Midbrain (tissue), 1 donor: Measurements from ENCODE around the gene IL21R.
"Not testable (repeated sequence)": the region's sequence is repeated elsewhere in the genome, so short reads cannot be mapped to it uniquely, and the experiment has no call there.

ENCODE experiments used
- DNase-seq: peaks from one replicate; lab custom pipeline; 2025; lab: John Stamatoyannopoulos, UW

The IL21R gene

DNA sequence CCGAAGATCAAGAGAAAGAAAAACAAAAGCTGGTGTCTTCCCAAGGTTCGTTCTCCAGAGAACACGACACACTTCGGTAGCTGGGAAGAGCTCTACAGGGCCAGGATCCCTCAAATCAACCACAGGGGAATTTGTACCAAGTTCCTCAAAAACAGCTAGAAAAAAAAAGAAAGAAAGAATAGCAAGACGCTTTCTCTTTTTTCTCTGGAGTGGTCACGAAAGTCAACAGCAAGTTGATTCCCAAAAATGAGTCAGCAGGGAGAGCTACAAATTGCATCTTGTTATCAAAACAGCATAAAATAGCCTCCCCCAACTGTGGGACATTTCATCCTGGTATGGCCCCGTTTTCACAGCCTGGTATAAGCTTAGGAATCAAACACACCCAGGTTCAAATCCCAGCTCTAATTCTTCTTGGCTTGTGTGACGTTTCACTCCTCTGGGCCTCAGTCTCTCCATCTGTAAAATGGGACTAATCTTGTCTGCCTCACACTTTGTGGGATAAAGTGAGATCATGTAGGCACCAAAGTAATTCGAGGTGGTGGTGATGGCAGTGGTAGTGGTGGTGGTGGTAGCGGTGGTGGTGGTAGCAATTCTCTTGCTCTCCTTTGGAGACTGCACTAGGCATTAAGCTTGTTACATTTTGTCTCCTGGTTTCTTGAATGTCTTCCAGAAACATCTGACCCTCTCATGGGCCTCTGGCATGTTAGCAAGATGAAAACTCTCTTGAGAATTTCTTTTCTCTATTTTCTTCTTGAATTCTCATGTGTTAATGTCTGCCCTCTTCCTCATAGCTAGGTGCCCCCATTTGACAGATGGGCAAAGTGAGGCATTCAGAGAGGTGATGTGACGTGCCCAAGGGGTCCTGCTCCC, 988 bp upstream of the IL21R start:
- DNase-seq = no peak

DNA sequence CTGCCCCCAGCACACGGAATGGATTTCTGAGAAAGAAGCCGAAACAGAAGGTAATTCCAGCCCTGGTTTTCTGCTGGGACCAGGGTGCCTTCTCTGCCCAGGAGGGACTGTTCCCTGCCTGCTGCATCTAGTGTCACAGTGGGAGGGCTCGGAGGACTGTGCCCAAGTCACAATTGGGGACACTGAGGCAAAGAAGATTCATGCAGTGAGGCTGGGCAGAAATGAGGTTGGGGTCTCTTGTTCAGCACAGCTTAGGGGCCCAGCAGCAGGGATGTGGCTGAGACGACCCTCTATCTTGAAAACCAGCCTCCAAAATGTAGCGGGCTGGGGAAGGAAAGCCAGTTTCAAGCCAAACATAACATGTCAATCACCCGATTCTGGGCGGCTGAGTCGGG, 592 bp downstream of the IL21R start:
- no peak for DNase-seq

DNA sequence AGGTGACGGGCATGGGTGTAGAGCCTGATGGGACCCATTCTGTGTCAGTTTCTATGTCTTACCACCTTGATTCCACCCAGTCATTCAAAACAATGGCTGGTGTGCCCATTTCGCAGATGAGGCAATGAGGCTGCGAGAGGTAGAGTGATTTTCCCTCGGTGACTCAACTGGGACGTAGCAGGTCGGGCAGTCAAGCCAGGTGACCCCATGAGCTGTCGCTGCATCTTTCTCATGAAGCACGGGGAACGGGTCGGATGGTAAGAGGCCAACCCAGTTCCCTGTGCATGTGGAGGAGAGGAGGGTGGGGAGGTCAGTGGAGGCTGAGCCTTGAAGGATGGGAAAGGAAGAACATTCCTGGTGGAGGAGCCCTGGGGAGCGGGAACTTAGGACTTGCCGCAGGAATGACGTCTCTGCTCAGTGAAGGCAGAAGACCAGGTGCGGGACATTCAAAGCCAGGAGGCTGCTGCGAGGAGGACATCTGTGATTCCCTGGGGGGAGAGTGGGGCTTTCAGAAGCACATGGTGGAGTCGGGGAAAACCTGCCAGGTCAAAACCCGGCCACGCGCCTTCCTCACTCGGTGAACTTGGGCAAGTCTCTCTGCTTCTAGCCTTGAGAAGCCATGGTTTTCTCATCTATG, 1.1 kb downstream of the IL21R start:
- DNase-seq = no peak

DNA sequence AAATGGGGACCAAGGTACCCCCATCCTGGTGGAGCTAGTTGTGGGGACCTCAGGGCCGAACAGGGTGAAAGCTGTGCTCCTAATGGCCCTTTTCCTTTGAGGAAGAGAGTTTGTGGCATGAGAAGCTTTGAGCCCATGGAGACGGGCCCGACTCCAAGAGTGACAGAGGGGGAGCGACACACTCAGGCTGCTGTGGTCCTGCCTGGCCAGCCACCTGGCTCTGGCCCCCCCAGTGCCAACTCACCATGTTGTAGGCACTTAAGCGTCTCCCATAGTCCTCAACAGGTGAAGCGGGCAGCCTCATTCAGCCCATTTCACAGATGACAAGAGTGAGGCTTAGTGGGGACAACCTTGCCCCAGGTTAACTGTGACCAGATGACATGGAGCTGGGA, 1.6 kb downstream of the IL21R start:
- no peak for DNase-seq

DNA sequence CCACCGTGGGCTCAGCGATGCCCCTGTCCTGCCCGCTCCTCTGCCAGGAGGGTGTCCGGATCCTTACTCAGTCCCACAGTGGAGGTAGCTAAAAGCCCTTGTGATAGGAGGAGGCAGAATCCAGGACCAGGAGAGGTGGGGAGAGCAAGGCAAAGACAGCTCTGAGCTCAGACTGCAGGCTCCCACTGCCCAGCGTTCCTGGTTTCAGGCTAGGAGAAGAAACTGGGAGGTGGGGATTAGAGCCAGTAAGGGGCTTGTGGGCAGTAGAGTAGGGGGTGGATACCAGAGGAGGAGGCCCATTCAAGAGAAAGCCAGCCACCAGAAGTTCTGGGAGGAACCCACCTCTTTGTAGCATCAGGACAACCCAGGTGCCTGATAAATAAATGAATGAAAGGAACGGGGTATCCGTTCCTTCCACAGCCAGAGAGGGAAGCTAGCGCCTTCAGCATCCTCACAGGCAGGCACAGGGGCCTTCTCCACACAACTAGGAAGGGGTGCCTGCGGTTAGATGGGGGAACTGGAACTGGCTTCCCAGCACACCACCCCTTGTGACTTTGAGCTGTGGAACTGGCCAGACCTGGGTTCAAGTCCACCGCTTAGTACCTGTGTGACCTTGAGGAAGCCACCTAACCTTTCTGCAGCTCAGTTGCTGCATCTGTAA, 2.3 kb downstream of the IL21R start:
- DNase-seq = no peak

DNA sequence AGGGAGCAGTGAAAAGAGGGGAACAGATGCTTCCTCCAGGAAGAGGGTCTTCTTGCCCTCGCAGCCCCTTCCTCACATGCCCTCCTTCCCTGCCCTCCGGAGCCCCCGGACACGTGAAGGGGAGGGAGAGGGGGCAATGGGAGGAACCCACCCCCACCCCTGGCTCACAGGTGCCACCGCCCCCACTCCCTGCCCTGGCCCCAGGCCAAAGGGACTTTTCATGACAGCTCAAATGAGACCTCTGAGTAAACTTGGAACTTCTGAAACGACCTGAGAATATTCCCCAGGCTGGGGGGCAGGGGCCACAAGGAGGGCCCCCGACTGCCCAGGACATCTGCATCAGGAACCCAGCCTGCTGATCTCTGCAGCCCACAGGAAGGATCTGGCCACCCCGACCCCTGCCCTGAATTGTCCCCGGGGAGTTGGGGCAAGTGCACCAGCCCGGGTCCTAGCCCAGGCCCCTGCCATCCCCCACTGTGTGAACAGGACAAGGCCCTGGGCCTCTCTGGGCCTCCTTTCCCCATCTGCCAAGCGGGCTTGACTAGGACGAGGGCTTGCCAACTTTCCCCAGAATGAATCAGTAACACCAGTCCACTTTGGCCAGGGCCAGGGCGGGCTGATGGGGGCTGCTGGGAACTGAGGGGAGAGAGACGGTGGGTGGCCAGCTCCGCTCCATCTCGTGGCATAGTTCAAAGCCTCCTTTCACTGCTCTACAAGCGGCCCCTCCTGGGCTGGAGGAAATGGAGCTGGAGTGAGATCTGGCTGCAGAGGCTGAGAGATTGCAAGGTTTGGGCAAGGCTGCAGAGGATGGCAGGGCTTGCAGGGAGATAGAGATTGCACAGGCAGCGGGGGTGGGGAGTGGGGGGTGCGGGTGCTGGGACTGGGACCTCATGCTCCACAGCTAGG, 3.8 kb downstream of the IL21R start:
- DNase-seq = no peak

DNA sequence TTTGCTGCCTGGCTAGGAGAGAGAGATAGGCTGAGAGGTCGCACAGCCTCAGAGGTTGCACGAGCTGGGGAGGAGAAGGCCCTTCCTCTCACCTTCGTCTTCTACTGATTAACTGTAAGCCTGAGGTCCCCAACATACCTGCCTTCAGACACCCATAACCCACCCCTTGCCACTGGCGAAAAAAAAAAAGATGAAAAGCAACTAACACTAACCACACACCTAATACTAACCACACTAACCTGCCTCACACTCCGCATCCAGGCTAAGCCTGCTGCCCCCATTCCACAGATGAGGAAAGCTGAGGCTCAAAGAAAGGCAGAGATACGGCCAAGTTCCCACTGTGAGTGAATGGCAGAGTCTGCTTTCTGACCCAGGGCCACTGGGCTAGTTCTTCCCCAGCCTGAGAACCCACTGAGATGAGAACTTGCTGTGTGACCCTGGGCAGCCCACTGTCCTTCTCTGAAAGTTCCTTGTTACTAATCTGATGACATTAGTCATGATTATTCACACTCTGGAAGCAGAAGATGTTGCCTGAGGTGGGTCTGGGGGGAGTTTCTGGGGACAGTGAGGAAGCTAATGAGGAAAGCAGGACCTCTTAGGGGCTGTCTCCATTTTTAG, 4.6 kb downstream of the IL21R start:
- DNase-seq = no peak

DNA sequence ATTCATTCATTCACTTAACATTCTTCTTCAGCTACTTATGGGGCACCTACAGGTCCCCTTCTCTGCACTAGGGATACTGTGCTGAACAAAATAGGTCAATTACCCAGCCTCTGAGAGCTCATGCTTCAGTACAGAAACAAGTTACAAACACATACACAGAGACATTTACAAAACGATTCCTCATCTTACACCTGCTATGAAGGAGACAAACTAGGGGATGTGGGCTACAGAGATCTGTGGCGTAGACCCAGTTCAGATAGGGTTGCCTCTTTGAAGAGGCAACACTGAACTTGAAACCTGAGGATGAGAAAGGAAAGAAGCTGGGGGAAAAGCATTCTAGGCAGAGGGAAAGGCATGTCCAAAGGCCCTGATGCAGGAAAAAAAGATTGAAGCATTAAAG, 5.2 kb downstream of the IL21R start:
- DNase-seq = no peak

DNA sequence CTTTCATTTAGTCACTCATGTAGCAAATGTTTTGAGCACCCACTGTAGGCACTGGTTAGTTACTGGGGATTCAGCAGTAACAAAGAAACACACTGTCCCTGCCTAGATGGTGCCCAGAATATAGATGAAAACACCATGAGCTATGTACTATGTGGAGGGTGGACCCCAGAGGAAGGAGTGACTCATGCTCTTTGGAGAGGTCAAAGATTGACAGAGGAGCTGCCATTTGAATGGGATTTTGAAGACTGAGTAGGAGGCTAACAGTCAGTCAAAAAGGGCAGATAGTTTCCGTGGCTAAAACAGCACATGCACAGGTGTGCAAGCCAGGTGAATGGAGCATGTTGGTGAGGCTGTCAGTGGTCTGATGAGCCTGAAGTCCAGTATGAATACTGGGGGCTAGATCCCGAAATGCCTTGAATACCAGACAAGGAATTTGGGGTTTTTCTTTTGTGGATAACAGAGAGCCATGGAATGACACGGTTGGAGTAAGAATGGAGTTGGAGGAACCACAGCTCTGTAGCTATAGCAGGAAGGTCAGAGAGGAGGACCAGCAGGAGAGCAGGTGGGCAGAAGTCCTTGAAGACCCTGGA, 6.1 kb downstream of the IL21R start:
- DNase-seq = no peak

DNA sequence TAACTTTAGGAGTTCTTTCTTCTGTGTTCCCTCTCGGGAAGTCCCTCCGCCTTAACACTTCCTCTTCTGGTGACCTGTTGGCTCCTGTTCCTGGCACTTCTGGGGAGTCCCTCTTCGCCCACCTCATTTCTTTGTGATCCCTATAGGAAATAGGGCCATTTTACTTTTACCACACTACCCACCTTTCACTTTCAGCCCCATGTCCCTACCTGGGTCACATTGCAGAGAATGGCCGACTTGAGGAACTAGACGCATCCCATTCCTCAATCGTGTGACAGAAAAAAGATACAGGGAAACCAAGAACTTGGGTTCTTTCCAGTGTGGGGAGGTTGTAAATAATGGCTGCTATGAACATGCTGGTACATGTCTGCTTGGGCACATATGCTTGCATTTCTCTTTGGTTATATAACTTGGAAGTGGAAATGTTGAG, 6.6 kb downstream of the IL21R start:
- DNase-seq = no peak

DNA sequence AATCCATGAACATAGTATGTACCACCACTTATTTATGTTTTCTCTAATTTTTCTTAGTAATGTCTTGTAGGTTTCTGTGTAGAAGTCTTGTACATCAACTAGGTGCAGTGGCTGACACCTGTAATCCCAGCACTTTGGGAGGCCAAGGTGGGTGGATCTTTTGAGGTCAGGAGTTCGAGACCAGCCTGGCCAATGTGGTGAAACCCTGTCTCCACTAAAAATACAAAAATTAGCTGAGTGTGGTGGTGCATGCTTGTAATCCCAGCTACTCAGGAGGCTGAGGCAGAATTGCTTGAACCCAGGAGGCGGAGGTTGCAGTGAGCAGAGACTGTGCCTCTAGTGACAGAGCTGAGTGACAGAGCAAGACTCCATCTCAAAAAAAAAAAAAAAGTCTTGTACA, 8.0 kb downstream of the IL21R start:
- not testable (repeated sequence) for DNase-seq

DNA sequence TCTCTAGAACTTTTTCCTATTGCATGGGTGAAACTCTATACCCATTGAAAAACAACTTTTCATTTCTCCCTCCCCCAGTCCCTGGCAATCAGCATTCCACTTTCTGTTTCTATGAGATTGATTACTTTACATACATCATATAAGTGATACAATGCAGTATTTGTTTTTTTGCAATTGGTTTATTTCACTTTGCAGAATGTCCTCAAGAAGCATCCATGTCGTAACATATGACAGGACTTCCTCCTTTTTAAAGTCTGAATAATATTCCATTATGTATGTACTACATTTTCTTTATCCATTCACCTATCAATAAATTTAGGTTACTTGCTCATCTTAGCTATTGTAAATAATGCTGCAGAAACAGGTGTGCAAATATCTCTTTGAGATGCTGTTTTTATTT, 8.8 kb downstream of the IL21R start:
- DNase-seq = no peak

DNA sequence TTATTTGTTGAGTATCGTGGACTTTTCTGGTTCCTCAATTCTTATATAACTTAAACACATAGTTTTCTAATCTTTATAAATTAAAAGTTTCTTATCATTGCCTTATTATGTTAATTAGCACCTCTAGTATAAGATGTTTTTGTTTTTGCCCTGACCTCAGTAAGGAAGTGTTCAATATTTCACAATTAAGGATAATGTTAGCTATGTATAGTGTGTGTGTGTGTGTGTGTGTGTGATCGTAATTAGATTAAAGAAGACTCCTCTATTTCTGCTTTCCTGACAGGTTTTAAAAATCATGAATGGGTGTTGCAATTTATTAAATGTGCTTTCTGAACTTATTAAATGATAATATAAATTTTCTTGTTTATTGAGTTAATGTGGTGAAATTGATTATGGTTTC, 12.0 kb downstream of the IL21R start:
- DNase-seq = no peak

DNA sequence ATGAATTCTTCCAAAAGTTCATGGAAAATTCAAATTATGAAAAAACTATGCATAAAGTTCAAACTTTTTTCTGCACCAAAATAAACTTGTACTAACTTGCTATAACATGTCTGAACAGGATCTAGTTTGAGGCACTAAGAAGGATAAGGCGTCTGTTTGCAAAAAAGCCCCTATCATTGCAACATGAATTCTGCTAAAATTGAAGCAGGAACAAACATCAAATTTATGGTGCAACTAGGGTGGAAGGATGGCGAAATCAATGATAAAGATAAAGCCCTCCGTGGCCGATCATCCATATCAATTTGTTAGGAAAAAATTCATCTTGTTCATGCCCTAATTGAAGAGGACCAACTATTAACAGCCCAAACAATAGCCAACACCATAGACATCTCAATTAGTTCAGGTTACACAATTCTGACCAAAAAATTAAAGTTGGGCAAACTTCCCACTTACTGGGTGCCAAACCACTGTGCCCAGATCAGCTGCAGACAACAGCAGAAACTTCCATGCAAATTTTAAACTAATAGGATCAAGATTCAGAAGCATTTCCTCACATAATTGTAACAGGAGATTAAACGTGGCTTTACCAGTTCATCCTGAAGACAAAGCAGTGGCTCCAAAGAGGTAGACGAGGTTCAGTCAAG, 12.9 kb downstream of the IL21R start:
- DNase-seq = no peak

DNA sequence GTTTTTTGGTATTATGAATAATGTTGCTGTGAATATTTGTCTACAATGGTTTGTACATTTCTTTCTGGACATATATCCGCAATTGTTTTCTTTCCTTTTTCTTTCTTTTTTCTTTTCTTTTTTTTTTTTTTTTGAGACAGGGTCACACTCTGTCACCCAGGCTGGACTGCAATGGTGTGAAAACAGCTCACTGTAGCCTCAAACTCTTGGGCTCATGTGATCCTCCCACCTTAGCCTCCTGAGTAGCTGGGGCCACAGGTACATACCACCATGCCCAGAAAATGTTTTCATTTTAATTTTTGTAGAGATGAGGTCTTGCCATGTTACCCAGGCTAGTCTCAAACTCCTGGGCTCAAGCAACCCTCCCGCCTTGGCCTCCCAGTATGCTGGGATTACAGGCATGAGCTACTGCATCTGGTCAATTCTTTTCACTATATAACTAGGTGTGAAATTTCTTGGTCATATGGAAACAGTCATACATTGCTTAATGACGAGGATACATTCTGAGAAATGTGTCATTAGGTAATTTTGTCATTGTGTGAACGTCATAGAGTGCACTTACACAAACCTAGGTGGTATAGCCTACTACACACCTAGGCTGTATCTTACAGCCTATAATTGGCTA, 15.2 kb downstream of the IL21R start:
- DNase-seq = no peak

DNA sequence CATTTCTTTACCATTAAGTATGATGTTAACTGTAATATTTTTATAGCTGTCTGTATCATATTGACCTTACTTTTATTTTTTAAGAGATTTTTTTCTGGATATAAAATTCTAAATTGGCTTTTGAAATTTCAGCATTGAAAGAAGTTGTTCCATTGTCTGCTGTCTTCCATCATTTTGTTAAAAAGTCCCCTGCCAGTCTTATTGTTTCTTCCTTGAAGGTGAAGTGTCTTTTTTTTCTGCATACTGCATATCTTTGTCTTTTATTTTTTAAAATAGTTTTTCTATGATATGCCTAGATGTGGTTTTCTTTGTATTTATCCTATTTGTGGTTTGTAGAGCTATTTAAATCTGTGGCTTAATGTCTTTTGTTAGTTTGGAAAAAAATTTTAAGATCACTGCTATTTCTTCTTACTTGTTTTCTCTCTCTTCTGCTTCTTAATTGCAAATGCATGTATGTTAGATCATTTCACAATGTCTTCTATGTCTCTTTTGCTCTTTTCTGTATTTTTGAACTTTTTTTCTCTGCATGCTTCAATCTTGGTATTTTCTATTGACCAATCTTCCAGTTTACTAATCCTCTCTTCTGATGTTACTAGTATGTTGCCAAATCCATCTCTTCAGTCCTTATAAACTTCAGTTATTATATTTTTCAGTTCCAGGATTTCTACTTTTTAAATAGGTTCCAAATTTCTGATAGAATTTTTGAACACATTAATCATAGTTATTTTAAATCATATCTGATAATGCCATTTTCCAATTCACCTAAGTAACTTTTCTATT, 20.2 kb downstream of the IL21R start:
- DNase-seq = no peak

DNA sequence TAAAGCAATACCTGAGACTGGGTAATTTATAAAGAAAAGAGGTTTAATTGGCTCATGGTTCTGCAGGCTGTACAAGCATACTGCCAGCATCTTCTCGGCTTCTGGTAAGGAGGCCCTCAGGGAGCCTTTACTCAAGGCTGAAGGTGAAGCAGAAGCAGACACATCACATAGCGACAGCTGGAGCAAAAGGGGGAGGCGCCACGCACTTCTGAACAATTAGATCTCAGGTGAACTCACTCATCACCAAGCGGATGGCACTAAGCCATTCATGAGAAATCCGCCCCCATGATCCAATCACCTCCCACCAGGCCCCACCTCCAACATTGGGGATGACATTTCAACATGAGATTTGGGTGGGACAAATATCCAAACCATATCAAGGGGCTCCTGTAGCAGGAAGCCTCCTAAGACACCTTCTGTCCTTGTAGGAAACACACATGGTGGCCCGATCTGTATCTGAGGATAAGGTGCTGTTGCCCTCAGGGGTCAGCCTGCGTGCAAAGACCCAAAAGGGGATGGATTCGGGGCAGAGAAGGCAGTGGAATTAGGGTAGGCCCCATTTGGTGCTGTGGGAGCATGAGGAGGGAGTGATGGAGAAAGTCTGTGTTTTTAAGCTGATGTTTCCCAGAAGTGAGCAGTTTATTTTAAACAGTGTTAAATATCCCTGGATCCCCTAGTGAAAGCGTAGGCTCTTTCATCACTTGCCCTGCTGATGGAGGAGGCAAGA, 23.0 kb downstream of the IL21R start:
- no peak for DNase-seq

DNA sequence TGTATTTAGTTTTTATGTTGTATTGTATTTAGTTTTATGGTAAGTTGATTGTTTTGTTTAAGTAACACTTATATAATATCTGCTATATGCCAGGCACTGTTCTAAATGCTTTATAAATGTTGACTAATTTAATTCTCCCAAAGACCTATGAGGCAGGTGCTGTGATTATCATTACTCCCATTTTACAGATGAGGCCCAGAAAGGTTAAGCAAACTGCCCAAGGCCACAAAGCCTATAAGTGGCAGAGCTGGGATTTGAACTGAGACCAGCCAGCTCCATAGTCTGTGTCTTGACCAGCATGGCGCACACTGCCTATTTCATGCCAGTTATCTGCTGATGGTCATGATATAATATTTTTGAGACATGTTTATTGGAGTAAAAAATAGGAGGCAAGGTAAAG, 24.0 kb downstream of the IL21R start:
- no peak for DNase-seq
